GM10248 (cell line): ENCODE measurements around the gene GPR65.

Source experiments
- CTCF ChIA-PET: fragments of 300-600 bp; sonication (Branson Sonifier 250); formaldehyde crosslinking; extraction: SDS; loops from one replicate; lab custom pipeline; 2021; ENCODE audit warnings: antibody characterized with exemption; lab: Yijun Ruan, JAX
- POLR2A ChIA-PET: fragments of 350-650 bp; sonication (Branson Sonifier 250); formaldehyde crosslinking; extraction: SDS; loops from one replicate; lab custom pipeline; 2020; ENCODE audit warnings: antibody characterized with exemption; lab: Yijun Ruan, JAX
- DNase-seq: peaks from one replicate; pipeline ENCODE4 v3.0.0; 2012; ENCODE audit errors: extremely low spot score
- CTCF ChIP-seq: IDR thresholded peaks from 2 replicates; pipeline ENCODE4 v1.5.1; 2012; ENCODE audit warnings: mild to moderate bottlenecking, low read depth; ENCODE audit errors: extremely low read depth, missing control alignments, control extremely low read depth

The GPR65 gene

DNA sequence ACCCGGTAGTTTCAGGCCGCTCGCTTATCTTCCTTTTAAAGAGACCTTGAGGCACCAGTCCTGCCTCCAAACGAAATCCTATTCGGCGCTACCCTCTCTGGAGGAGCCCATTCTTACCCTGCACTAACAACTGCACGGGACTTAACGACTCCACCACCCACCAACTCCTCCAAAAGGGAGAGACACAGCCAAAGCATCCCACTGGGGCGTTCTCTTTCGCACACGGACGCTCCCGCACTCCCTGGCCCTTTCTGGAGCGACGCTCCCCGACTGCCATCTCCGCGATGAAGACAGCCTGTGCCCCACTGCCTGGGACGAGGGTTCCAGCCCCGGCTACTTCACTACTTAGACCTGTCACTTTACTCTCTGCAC, 12.6 kb upstream of the GPR65 start:
- no peak for TF ChIP-seq CTCF
- CTCF ChIA-PET, result interaction anchor here (0.8 to 1.9 kb wide), 6 partner anchors 10 to 46 kb away, joined by 3 to 5 read pairs (median 4); no protein-coding TSS in a partner anchor
- POLR2A ChIA-PET, result interaction anchor here (0.7 kb wide), 1 partner anchor 12 kb away, joined by 3 read pairs; no protein-coding TSS in a partner anchor

DNA sequence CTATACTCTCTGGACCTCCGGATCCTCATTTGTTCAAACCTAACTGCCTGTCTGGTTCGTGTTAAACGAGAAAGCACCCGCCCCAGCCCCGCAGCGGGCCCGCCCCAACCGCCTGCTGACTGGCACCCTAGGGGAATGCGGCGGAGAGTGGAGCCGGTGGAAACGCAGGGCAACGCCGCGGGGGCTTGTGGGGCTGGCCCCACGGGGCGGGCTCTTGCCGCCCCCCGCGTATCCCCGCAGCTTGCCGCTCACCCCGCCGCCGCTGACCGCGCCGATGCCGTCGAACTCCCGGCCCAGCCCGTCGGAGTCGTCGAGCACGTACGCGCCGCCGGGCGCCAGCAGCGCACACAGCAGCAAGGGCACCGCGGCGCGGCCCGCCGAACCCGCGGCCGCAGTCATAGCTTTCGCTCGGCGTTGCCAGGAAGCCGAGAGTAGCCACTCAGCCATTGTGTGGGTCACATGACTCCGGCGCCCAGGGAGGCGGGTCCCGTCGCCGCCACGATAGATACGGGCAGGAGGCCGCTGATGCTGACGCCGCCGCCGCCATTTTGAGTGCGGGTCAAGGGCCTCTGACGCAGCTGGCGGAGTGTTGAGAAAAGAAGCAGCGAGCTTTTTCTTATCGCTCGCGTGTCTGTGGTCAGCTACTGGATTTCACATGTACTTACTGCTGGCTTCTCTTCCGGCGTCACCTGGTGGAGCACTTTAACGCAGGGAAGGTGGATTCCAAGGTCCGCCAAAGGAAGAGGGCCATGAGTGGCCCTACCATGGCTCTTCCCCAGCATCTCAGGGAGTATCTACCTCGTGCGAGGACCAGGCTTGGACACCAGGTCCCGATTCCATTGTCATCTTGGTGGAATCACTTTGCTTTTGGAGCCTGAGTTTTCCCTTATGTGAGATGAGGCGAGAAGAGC, 12.0 kb upstream of the GPR65 start, which contains the start of gene GALC:
TSS of gene GALC (minus strand) at position 465 of the 911 bp plus-strand sequence. CDS start at position 447, 18 bp downstream.
- CTCF ChIA-PET, result interaction anchor here (0.8 to 1.9 kb wide), 6 partner anchors 9 to 27 kb away, joined by 3 to 5 read pairs (median 4); partner anchors contain the start of gene GPR65

More for the DNA sequence above, 12.6 kb upstream of the GPR65 start:
- DNase-seq, result peak; percentile 59

GRCh38 chr14:87994974-87995373, 10.0 kb upstream of the GPR65 start:
- DNase-seq, result peak; percentile 28
- TF ChIP-seq CTCF, result no peak
- ChIA-PET CTCF (interaction anchor here (1.0 to 2.4 kb wide), 7 partner anchors 9 to 59 kb away, joined by 3 to 16 read pairs (median 4); partner anchors contain the start of gene GPR65), POLR2A (interaction anchor here (0.8 to 1.4 kb wide), 2 partner anchors 10 to 42 kb away, joined by 3 to 6 read pairs; partner anchors contain the start of gene GPR65)

More for the DNA sequence above, 12.0 kb upstream of the GPR65 start, which contains the start of gene GALC:
- POLR2A ChIA-PET, result interaction anchor here (0.7 kb wide), 2 partner anchors 11 to 22 kb away, joined by 3 read pairs; no protein-coding TSS in a partner anchor
- DNase-seq, result peak; percentile 90
- TF ChIP-seq CTCF, result no peak

GRCh38 chr14:87995500-87996290, 9.2 kb upstream of the GPR65 start:
- ChIA-PET CTCF (interaction anchor here (1.0 to 2.4 kb wide), 7 partner anchors 8 to 60 kb away, joined by 3 to 16 read pairs (median 4); partner anchors contain the start of gene GPR65), POLR2A (interaction anchor here (0.8 to 1.4 kb wide), 2 partner anchors 9 to 43 kb away, joined by 3 to 6 read pairs; partner anchors contain the start of gene GPR65)
- no peak for TF ChIP-seq CTCF
- no peak for DNase-seq

DNA sequence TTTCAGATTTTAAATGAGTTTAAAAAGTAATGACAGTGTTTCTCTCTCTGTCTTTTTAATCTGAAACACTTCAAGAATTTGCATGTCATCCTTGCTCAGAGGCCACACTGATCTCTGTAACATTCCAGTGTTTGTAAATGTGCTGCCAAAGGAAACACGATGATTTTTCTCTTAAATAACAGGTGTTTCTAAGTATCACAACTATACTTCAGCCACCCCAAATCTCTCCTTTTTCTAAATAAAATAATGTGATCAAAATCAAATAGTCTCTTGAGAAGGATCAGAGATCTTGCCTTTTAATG, 8.7 kb upstream of the GPR65 start:
- TF ChIP-seq CTCF, result no peak
- no peak for DNase-seq
- ChIA-PET CTCF (interaction anchor here (1.6 to 2.4 kb wide), 4 partner anchors 10 to 51 kb away, joined by 3 to 16 read pairs (median 10); partner anchors contain the start of gene GPR65), POLR2A (no interaction called here)
